ENCODE results near the gene MPZL3.

The MPZL3 gene

DNA sequence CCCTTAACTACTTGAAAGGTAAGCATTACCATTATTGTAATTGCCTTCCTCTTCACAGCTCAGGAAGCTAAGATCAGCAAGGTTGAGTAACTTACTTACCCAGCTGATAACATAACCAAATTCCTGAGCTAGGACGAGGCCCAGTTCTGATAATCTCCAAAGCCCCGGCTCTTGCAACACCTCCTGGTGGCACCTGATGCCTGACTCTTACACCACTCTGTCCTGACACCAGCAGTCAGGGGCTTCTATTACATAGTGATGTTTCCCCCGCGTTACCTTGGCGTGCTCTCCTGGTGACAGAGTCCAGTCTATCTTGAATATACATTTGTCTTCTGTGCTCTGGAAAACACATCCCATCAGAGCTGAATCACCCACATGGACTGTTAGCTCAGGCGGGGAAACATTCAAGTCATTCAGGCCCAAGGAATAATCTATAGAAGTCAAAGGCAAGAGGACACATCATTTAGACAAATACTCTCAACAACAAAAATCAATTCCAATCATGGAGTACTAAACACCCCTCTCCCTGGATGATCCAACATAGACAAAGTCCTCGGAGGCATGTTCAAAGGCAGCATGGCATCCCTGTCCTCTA, 39.9 kb downstream of the MPZL3 start:
- TF ChIP-seq, protein P1, sequence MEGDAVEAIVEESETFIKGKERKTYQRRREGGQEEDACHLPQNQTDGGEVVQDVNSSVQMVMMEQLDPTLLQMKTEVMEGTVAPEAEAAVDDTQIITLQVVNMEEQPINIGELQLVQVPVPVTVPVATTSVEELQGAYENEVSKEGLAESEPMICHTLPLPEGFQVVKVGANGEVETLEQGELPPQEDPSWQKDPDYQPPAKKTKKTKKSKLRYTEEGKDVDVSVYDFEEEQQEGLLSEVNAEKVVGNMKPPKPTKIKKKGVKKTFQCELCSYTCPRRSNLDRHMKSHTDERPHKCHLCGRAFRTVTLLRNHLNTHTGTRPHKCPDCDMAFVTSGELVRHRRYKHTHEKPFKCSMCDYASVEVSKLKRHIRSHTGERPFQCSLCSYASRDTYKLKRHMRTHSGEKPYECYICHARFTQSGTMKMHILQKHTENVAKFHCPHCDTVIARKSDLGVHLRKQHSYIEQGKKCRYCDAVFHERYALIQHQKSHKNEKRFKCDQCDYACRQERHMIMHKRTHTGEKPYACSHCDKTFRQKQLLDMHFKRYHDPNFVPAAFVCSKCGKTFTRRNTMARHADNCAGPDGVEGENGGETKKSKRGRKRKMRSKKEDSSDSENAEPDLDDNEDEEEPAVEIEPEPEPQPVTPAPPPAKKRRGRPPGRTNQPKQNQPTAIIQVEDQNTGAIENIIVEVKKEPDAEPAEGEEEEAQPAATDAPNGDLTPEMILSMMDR (IDR thresholded peaks at IDR 0.05; ENCODE audit: insufficient read depth, low read depth, low read length, missing control alignments): no peak
- H3K4me3 ChIP-seq (ENCODE audit: low read depth, low read length): no peak overlapping the region
- no peak for DNase-seq (ENCODE audit: low read depth)

DNA sequence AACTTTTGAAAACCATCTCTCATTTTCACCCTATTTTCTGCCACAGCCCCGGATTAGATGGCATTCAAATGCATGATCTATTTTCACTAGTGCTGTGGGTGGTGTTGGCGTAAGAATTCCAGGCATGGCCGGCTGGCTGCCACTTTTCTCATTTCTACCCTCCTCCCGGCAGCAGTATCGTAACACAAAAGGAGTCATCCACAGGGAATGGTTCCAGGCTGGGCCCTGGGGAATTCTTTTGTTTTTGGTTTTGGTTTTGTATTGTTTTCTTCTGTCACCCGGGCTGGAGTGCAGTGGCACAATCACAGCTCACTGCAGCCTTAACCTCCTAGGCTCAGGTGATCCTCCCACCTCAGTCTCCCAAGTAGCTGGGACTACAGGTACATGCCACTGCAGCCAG, 41.2 kb downstream of the MPZL3 start:
- no peak for DNase-seq (ENCODE audit: low read depth)
- H3K4me3 ChIP-seq (ENCODE audit: low read depth, low read length): no peak overlapping the region
- TF ChIP-seq, protein P1 (IDR thresholded peaks at IDR 0.05; ENCODE audit: insufficient read depth, low read depth, low read length, missing control alignments): no peak

DNA sequence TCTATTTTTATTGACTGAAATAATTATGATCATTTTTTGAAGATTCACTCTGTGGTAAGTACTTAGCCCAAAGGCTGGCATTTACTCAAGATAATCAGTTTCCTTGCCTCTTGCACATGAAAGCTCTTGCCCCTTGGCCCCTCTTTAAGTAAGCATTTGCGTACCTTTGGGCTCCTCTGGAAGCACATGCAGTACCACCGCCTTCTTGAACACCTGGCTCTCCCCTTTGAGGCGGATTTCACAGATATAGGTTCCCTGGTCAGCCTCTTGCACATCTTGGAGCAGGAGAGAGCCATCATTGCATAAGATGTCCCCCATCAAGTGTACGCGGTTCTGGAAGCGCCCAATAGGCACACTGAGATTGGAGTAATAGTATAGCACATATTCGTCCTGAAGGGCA, 41.8 kb downstream of the MPZL3 start:
- TF ChIP-seq, protein P1 (IDR thresholded peaks at IDR 0.05; ENCODE audit: insufficient read depth, low read depth, low read length, missing control alignments): no peak
- no peak for DNase-seq (ENCODE audit: low read depth)
- no peak overlapping the region for H3K4me3 ChIP-seq (ENCODE audit: low read depth, low read length)

DNA sequence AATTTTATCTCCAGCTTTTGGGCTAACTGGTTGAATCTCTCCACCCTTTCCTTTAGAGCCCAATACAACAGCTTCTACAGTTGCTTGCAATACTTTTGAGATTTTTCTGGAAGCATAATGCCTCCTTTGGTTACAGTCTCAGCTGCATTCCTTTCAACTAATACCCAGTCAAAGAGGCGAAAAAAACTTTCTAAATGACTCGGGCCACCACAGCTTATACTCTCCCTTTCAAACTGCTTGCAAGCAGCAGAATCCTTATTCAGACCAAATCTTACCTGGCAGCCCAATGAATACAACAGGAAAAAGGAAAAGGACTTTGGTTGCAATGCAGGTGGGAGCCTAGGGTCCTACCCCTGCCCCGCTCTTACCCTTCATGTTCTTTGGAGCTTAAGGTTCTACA, 43.1 kb downstream of the MPZL3 start:
- no peak overlapping the region for H3K4me3 ChIP-seq (ENCODE audit: low read depth, low read length)
- DNase-seq (ENCODE audit: low read depth): no peak
- TF ChIP-seq, protein P1 (IDR thresholded peaks at IDR 0.05; ENCODE audit: insufficient read depth, low read depth, low read length, missing control alignments): no peak

DNA sequence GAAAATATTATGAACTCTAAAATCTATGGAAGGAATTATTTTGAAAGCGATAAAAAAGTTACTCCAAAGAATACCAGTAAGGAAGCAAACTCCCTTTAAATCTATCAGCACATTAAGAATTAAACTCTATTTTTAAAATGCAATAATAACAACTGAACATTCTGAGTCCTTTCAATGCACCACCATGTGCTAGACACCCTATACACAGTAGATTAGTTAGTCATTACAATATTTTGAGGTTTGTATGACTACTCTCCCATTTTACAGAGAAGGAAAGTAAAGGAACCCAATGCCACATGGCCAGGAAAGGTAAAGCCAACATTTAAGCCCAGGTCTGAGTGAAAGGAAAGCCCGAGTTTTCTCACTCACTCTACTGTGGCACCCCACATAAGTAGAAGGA, 45.1 kb downstream of the MPZL3 start:
- H3K4me3 ChIP-seq (ENCODE audit: low read depth, low read length): no peak overlapping the region
- DNase-seq (ENCODE audit: low read depth): no peak
- TF ChIP-seq, protein P1 (IDR thresholded peaks at IDR 0.05; ENCODE audit: insufficient read depth, low read depth, low read length, missing control alignments): no peak

DNA sequence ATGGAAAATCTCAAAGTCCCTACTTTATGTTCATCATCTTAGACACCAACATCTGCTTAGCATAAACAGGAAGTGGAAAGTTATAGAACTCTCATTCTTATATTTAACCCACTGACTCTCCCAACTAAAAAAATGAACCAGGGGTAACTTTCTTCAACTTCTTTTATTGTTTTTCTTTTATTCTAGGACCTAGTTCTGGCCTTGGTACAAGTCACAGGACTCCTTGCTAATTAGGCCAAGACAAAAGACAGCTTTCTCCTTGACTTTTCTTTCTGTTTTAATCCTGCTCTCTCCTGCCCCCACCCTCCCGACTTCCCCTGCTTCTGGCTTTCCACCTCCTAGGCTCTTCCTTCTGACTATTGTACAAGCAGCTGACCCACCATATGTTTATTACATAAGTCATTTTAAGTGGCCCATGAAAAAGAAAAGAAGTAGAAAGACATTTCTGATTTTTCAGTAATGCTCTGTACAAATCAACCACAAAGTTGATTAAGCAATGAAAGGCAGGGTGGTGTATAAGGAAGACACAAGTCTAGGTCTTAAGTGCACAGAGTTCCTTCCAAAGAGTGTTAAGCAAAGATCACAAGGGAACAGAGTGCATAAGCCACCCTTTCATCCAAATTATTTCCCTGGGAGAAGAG, 45.7 kb downstream of the MPZL3 start:
- TF ChIP-seq, protein P1 (IDR thresholded peaks at IDR 0.05; ENCODE audit: insufficient read depth, low read depth, low read length, missing control alignments): no peak
- no peak overlapping the region for H3K4me3 ChIP-seq (ENCODE audit: low read depth, low read length)
- no peak for DNase-seq (ENCODE audit: low read depth)
